ENCODE data around the gene HPCAL1.
"Not testable (repeated sequence)": the region's sequence is repeated elsewhere in the genome, so short reads cannot be mapped to it uniquely, and the experiment has no call there.

HPCAL1 gene

DNA sequence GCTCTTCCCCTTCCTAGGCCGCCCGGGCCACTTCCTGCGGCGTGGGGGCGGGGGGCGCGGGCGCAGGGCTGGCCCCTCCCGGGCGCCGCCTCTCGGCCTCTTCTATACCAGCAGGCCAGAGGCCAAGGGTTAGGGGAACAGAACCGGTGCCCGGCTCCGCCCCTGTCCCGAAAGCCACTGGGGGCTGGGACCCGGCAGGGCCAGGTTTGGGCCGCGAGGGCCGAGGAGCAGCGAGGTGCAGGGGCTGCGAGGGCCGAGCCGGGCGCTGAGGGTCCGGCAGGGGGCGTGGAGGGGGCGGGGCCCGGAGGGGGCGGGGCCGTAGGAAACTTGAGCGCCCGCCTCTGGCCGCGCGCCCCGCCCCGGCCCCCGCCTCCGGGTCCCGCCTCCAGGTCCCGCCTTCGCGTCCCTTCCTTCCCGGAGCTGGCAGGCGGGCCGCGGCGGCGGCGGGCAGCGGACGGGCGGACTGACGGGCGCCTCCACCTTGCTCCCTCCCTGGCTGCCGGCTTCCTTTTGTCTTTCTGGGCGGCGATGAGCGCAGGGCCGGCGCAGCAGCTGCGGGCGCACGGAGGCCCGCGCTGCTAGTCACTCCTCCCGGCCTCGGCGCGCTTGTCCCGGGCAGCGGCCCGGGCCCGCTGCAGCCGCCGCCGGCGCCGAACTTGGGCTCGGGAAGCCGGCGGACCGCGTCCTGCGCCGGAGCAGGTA, at the start of gene HPCAL1:
TSS of gene HPCAL1 (plus strand) at position 426 of the 702 bp plus-strand sequence. CDS start 116,854 bp downstream, outside the sequence.
- peak; percentile 57 for DNase-seq (ENCODE audit: low read depth)

DNA sequence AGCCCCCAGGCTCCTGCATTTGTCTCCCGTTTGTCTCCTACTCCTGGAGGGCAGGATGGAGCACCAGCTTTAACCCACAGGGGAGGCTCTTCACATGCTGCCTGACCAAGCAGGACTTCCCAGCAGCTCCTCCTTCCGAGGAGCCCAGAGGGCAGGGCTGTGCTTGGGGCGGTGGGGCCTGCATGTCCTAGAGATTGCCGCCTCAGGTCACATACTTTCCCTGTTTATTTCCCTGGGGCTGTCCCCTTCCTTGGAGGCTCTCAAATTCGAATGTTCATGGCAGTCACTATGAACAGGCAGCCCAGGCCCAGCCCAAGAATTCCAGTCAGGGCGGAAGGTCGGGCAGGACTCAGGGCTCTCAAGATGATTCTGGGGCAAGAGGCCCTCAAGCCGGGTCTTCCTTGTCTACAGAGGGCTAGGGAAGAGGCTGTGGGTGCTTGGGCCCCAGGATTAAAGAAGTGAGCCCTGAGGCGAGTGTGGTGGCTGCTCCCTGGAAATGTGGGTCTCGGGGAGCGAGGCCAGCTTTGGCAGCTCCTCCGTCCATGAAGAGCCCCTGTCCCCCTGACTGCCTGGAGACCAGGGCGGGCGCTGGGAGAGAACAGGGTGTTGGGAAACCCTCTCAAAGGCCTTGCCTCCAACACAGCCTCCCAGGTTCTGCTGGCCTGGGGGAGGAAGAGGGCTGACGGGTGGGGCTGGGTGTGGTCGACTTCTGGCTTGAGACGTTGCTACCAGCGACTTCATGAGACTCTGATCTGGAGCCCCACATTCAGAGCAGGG, 48.9 kb upstream of the HPCAL1 start:
- no peak for DNase-seq (ENCODE audit: low read depth)

DNA sequence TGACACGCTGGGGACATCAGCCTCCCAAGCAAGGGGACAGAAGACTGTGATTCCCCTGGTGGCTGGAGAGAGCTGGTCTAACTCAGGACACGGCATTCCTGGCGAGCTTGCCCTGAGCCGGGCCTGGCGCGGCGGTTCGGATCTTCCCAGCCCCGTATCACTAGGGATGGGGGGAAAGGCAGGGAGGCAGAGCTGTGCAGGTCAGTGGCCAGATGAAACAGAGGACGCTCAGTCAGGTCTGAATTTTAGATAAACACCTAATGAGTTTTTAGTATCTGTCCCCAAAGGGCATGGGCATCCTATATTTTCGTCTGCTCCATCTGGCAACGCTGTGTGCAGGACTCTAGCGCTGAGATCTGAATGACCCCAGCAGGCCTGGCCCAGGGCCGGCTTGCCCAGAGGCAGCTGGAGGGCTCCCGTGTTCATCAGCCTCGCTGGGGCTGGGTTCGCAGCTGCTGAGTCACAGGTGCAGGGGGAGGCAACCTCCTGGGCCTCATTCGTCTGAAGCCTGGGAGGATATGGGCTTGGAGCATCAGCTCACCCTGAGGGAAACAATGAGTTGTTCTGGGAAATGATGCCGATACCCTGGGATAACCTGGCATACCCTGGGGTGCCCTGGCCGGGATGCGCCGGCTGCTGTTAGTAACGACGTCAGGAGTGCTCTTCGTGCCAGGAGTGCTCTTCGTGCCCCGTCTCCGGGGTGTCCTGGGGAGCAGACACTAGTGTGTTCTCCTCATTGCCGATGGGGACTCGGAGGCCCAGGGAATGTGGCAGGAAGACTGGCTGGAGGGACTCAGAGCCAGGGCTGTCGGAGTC, 48.1 kb upstream of the HPCAL1 start:
- no peak for DNase-seq (ENCODE audit: low read depth)

DNA sequence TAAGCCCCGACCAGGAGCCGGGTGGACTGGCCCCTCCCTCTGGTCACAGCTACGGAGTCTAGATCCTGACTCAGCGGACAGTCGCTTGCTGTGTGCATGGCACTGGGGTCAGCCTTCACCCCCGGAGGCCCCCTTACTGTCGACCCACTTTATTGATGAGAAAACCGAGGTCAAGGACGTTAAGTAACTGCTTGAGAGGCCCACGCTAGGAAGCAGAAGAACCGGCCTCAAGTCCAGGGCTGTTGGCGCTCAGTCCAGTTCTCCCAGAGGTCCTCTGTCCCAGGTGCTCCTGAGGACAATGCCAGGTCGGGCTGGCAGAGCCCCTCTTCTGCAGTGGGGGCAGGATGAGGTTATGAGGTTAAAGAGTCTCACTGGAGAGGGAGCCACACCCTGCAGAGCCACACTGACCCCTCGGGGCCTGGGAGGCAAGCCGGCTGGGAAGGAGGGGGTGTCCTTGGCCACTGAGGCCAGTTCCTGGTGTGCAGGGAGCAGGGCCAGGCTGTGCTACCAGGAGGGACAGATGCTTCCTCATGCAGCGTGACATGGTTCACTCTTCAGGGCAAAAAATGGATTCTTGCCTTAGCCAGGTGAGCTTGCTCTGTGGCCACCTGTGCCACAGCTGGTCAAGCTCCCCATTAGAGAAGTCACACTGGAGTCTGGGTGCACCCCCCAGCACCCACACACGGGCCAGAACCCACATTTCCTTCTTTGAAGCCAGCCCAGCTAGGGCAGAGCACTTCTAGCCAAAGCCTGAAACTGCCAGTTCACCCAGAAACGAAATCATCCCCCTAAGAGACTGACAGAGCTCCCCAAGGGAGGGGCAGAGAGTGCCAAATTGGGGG, 47.3 kb upstream of the HPCAL1 start:
- no peak for DNase-seq (ENCODE audit: low read depth)

DNA sequence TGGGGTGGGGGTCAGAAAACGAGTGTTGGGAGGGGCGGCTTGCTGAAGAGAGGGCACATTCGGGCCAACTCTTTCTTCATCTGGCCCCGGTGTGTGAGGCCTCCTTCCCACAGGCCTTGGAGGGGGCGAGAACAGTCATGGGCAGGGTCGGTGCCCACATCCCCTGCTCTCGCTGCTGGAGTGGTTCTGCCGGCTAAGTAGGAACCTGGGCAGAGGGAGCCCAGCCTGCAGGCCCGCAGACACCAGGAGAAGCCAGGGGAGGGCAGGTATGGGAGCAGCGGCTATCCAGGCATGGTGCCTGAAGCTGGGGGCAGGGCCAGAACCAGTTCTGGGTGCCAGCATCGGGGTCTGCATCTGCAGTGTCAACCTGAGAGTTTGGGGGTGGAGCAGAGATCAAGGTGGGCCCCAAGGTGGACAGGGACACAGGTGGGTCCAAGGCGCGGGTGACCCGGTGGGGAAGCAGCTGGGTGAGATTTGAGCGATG, 46.6 kb upstream of the HPCAL1 start:
- no peak for DNase-seq (ENCODE audit: low read depth)

DNA sequence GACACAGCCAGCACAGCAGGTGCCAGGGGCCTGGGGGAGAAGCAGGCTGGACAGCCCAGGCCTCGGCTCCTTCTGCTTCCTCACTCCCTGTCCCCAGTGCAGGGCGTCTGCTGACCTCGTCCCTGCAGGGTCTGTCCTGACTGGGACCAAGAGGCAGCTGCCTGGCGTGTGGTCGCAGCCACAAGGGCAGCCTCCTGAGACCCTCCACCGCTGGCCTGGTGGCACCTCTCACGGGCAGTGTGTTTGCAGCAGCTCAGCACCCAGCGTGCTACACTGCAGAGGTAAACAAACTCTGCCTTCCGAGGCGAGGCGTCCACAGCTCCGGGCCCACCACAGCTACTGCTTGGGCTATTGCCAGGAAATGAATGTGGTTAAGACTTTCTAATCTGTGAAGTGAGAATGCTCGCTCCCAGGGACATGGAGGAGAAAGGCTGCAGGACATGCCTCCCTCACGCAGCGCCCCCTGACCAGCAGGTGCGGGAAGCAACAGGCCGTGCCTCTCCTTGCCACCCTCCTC, 46.1 kb upstream of the HPCAL1 start:
- DNase-seq (ENCODE audit: low read depth): no peak

DNA sequence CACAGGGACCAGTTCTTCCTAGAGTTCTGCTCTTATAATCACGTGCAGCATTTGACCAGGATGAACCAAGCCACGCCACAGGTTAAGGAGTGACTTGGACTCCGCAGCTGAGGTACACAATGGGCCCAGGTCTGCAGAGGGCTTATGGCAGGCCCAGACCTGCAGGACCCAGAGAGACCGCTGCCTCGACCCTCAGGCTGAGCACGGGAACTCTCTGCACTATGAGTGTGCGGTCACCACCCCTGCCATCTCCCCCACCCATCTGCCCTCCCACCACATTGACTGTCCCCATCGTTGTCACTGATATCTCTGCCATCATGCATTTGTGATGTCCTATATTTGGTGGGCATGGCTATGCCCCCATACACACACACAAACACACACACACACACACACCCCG, 45.7 kb upstream of the HPCAL1 start:
- DNase-seq (ENCODE audit: low read depth): no peak

DNA sequence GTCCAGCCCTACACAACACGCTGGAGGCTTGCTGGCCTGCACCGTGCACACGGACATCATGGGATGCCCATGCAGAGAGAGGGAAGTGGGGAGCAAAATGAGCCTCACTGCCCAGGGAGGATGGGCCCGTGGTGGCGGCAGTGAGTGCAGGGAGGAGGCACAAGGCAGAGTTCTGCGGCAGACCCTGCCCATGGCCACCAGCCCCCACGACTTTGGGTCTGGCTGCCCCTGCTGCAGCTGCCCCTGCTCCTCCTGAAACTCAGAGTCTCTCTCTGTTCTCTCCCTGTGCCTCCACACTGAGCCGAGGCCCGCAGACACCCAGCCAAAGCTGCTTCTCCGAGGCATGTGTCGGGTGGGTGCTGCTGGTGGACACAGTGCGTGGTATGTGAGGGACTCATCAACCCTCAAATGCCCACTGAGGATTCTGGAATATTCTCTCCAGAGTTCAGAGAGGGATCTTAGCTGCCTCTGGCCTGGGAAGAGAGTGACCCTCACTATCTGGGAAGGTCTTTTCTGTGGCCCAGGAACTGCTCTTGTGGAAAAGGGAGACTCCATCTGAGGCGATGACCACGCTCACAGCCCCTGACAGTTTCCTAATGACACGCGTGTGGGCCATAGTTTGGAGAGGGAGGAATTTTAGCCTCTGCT, 45.1 kb upstream of the HPCAL1 start:
- DNase-seq (ENCODE audit: low read depth): no peak

DNA sequence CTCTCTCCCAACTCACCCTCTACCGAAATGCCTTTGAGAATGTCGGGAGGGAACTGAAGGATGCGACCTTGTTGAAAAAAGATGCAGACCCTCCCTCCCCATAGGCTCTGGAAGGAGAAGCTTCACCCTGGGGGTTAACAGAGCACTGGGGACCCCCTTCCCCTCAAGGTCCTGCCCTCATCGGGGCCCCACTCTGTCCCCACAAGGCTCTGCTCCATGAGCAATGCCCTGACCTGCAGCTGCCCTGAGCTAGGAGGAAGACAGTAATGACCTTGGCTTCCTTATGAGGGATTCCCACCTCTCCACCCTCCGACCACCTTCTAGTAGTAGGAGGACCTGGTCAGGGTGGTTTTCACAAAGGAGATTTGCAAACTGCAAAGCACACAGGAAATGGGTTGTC, 44.4 kb upstream of the HPCAL1 start:
- DNase-seq (ENCODE audit: low read depth): no peak

DNA sequence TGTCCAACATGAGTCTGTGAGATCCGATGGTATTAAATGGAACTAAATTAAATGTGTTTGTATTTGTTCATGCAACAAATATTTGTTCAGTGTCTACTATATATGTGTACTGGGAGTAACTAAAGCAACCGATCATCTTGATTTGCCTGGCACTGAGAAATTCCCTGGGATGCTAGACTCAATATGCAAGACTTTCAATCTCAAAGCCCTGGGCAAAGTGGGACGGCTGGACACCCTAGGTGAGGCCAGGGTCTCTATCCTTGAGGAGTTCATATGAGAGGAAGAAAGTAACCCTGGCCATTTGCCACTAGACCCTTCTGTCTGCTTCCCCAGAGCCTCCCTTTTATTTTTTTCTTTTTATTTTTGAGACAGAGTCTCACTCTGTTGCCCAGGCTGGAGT, 44.0 kb upstream of the HPCAL1 start:
- no peak for DNase-seq (ENCODE audit: low read depth)

DNA sequence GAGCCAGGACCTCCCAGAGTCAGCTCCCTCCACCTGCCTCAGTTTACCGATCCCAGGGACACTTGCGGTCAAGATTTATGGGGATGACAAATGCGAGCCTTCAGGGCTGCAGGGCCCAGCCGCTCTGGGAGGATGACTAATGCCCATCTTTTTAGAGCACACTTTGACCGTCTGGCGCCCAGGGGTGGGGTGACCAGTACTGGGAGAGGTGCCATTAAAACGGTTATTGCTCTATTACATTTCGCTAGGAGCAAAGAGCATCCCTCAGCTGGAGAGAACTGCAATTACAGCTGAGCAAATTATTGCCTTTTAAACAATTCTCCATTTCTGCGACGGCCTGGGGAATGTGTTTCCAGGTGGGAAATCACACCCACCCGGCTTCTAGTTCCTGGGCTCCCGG, 42.6 kb upstream of the HPCAL1 start:
- DNase-seq (ENCODE audit: low read depth): peak; percentile 16

DNA sequence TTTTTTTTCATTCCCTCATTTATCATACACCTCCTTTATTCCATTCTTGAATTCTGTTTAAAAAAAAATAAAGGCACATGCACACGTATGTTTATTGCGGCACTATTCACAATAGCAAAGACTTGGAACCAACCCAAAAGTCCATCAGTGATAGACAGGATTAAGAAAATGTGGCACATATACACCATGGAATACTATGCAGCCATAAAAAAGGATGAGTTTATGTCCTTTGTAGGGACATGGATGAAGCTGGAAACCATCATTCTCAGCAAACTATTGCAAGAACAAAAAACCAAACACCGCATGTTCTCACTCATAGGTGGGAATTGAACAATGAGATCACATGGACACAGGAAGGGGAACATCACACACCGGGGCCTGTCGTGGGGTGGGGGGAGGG, 39.2 kb upstream of the HPCAL1 start:
- not testable (repeated sequence) for DNase-seq (ENCODE audit: low read depth)

DNA sequence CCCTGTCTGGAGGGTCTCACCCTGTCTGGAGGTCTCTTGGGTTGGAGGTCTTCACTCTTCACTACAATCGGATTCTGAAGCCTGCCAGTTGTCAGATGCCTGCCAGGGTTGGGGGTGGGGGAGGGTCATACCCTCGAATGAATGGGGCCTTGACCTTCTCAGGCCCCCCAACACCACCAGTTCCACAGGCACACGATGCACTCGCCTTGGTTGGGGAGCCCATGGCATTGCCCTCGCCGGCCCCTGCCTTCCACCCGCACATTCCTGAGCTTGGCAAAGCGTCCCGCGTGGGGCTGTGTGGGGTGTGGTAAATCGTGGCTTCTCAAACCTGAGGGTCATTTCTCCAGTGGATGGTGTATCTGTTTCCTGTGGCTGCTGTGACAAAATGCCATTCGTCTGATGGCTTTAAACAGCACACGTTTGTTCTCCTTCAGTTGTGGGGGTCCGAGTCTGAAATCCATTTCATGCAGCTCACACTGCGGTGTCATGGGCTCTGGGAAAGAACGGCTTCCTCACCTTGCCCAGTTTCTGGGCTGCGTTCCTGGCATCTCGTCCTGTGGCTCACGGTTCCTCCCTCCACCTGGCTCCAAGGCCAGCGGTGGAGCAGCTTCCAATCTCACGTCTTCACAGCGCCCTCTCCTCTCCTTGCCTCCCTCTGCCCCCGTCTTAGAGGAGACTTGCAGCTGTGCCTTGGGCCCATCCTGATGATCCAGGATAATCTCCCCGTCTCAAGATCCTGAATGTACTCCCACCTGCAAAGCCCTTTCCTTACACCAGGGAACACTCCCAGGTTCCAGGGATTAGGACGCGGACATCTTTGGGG, 38.0 kb upstream of the HPCAL1 start:
- DNase-seq (ENCODE audit: low read depth): no peak

DNA sequence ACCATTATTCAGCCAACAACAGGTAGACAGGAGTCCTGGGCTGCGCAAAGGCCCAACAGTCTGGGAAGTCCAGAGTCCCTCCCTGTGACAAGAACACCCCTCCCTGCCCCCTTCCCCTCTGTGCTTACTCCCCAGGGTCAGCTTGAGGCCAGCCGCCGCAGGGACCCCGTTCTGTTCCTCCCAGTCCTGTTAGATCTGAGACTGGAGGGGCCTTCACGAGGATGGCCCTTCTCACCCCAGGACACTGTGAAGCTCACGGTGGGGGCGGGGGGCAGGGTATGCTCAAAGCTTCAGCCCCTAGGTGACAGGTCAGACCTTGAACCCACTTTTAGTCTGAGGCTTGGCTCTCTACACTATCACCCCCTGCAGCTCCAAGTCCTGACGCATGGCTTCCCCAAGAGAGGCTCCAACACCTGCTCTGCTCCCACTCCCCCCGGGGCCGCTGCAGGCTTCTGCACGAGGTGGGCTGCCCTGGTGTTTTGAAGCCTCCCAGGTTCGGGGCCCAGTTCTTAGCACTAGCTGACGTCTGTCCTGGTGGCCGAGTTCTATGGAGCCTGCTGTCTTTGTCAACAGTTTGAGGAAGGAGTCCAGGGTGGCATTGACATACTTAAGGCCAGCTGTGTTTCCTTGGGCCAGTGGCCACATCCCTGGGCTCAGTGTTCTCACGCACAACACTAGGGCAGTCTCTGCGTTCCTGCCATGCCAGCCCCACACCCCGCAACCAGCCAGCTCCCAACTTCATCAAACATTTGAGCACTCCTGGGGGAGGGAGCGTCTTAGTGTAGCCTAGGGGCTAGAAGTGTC, 37.2 kb upstream of the HPCAL1 start:
- no peak for DNase-seq (ENCODE audit: low read depth)

DNA sequence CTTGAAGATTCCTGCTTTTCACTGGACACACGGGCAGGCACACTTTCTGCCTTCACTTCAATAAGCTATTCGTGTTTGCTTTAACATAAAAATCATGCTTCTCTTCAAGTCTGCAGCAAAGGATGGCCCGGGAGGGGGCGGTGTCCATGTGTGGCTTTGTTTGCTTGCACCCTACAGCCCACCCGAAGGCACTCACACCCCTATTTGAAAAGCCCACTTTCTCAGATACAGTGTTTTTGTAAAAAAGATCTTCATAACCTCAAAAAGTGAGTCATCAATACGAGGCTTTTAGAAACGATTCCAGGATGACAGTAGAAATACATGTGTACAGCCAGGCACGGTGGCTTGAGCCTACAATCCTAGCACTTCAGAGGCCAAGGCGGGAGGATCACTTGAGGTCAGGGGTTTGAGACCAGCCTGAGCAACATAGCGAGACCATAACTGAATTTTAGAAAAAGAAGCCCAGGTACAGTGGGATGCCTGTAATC, 36.5 kb upstream of the HPCAL1 start:
- no peak for DNase-seq (ENCODE audit: low read depth)

DNA sequence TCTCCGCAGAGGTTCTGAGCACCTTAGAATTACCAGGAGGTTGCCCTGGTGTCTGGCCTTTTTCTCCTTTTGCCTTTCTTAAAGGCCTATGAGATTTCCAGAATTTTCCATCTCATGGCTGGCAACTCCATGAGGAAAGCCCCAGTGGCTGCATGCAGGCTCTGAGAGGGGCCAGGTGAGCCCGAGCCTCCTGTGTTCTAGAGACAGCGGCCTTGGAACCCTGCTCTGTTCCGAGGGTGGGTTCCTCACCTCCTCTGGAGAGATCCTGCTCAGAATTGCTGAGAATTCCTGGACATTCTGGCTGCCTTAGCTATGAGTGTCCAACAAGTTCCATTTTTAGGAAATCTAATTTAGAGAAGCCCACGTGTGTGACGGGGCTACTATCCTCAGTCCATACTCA, 35.7 kb upstream of the HPCAL1 start:
- DNase-seq (ENCODE audit: low read depth): no peak

DNA sequence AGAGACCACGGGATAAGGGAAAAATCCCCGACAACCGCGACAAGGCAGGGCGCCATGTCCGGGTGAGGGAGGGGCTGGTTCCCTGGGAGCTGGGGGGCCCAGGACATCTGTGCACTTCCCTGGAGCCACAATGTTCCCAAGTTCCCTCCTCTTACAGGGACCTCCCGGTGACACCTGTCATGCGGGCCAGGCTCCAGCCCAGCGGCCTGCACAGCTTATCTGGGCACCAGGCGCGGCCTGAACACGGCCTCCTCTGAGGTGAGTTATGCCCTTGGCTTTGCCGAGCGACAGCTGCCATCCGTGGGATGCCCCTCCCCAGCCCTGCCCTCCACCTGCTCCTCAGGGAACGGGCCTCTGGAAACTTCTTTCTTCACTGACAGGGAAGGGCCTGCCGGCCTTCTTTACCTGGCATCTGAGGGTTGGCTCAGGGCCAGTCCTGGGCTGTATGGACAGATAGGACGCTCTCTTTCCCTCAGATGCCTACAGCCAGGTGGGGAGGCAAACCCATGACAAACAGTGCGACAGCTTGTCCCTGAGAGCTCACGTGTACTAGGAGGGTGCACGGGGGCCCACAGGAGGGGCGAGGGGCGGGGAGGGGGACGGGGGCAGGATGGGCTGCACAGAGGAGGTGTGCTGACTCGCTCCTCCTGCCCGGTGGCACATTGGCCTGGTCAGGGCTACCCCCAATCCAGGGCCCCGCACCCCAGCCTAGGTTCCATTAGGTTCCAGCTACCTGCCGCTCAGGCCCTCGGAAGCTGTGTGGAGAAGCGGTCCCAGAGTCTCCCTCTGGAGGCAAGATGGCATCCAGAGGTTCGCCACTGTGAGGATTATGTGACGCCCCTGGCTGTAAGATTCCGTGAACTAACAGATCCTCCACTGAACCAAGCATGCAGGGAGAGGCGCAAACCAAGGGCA, 34.9 kb upstream of the HPCAL1 start:
- no peak for DNase-seq (ENCODE audit: low read depth)

DNA sequence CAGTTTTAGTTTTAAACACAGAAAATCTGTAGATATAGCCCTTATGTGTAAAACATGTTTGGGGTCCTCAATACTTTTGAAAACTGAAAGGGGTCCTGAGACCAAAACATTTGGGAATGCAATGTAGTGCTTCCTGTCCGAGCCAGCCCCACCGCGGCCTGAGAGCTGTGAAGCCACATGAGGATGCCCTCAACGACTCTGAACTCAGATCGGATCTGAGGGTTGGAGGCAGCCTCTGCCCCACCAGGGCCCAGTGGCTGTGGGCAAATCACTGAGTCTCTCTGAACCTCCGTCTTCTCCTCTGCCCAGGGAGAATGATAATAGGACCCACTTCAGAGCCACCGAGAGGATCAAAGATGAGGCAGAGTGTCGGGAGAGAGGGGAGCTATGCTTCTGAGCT, 33.4 kb upstream of the HPCAL1 start:
- no peak for DNase-seq (ENCODE audit: low read depth)

Data from GM04504 (cell line).